Measurements from ENCODE around the gene EGFL6.
"Not testable (repeated sequence)": the region's sequence is repeated elsewhere in the genome, so short reads cannot be mapped to it uniquely, and the experiment has no call there.

Gene EGFL6

DNA sequence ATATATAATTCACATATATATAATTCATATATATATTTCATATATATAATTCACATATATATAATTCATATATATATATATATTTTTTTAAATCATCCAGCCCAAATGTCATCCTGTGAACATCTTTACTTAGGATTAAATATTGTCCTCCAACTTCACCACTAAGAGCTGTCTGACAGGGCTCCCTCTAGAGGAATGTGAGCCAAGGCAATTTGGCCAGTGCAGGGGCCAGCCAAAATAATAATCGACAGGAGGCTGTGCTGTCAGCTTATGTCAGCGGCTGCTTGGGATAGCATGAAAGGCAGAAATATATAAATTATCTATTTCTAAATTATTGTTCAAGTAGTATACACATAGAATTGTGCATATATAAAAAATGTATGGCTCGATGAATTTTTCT, 29.5 kb downstream of the EGFL6 start:
- no peak for DNase-seq

DNA sequence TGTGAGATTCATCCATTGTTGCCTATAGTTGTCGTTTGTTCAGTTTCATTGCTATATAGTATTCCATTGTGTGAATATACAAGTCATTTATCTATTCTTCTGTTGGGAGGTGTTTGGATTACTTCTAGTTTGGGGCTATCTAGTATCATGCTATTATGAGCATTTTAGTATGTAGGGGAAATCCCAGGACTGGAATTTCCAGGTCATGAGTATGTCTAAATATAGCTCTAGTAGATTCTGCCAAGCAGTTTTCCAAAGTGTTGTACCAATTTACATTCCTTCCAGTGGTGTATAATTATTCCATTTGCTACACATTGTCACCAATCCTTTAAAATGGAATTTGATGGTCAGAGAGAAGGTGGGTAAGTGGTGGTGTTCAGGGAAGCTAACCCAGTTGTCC, 30.1 kb downstream of the EGFL6 start:
- no peak for DNase-seq

DNA sequence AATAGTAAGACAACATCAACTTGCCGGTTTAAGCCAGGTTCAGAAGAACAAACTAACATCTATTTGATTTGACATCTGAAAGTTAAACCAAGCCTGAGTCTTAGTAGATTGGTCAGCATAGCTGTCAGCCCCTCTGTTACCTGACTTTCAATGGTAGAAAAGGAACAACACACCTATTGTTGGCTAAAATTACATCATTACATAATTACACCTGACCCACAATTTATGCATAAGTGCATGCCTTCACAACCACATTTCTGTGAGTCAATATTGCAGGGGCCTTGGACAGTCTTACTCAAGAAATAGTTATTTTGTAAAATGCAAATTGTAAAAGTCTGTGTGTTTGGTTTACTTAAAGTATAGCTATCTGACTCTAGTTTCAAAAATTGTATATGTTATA, 36.2 kb downstream of the EGFL6 start:
- DNase-seq, result no peak

DNA sequence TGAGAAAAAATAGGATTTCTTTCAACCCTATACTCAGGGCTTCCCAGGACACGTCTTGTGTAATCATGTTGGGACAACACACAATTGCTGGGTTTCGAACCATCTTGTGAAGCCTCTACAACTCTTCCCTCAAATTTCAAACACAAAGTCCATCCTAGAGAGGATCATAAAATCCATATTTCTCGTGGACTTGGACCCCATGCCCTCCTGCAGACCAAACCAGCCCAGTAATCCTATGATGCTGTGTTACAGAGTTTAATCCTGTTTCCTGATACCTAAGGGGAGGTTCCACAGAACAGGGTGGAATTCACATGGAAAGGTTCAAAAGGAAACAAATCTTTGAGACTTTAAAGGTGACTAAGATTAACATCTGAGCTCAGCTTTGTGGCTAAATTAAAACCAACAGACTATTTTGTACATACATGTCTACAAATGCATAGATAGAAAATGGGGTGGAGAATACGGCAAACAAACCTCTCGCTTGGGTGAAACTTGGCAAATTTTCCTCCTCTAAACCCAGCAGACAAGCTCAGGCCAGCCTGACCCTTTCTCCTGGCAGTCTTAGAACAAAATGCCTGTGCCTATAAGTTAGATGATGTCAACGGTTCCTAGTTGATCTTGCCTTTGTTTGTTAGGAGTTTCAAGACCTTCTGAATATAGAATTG, 38.1 kb downstream of the EGFL6 start:
- DNase-seq, result no peak

DNA sequence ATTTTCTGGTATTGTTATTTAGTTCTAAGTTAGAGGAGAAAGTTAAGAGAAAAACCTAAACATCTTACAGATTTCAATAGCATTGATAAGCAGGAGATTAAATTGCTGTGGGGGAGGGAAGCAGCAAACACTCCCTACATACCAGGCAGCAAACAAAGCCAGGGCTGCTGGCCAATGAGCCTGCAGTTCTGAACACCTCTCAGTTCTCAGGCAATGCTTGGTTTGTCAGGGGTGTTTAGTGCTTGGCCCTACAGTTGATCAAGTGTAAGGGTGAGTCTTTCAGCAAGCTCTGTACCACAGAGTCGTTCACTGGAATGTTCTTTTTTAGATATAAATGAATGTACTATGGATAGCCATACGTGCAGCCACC, 38.6 kb downstream of the EGFL6 start:
- DNase-seq, result no peak

DNA sequence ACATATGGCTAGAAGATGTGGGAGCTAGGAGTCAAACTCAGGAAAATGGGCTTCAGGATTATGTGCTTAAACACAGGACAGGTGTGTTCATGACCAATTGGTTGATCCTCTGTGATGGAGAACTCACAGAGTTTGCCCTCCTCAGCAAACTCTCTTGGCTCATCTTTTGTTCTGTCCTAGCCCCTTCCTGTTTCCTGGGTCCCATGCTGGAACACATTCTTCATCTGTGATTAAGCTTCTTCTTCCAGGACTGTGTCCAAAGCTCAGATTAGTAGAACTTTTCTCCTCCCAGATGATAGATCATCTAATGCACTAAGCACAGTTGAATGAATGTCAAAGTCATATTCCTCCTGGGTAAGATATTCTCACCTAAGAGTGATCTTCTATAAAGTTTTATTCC, 44.8 kb downstream of the EGFL6 start:
- DNase-seq, result no peak

DNA sequence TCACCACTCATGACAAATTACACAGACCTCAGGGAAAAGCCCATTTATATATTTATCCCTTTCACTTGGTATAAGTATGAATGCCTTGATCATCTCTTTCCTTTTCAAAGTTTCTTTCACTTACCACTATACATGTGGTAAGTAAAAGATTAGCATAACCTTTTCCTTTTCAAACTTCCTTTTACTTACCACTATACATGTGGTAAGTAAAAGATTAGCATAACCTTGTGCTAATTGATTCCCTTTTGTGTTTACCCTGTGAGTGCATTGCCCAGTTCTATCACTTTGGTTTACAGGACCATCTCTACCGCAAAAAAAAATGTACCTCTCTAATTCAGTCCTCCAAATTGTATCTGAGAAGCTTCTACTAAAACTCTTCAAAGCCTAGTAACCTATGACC, 50.8 kb downstream of the EGFL6 start:
- DNase-seq, result no peak

DNA sequence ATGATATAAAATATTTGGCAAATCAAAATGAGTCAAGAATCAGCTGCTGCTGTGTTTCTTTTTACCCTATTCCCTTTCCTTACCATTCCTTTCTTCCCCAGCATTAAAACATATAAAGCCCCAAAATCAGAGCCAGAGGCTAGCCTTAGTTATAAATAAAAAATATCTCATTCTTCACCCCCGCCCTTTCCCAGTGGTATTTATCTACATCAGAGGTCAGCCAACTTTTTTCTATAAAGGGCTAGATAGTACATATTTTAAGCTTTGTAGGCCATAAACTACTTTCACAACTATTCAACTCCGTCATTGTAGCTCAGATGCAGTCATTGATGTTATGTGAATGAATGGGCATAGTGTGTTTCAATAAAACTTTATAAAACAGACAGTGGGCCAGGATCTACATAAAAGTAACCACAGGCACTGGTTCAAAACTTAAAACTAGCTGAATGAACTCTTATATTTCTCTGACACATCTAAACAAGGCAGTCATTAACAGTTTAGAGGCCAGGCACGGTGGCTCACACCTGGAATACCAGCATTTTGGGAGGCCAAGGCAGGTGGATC, 53.1 kb downstream of the EGFL6 start:
- DNase-seq, result no peak

DNA sequence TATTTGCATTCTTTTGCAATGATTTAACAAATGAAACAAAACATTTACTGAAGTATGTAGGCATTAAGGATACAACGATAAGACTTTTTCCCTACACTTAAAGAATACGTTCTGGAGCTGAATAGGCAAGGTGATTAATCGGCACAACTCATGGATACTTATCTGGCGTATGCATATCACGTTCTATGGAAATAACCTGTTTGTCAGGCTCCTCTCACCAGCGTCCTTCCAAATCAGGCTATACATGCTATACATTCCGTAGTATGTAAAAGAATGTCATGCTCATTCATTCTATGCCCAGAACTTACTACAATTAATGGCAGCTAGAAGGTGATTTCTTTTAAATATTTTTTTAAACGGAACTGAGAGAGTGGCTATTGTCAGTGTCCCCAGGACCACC, 57.9 kb downstream of the EGFL6 start:
- no peak for DNase-seq

DNA sequence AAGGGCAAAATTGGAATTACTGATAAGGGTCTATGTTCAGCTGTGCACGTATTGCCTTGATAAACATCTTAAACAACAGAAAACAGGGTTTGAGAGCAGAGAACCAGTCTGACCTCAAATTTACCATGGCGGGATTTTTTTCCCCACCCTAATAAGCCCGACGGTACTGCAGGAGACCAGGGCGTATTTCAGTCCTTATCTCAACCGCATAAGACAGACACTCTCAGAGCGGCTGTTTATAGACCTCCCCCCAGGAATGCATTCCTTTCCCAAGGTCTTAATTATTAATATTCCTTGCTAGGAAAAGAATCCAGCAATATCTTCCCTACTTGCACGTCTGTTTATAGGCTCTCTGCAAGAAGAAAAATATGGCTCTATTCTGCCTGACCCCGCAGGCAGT, 67.8 kb downstream of the EGFL6 start:
- not testable (repeated sequence) for DNase-seq

DNA sequence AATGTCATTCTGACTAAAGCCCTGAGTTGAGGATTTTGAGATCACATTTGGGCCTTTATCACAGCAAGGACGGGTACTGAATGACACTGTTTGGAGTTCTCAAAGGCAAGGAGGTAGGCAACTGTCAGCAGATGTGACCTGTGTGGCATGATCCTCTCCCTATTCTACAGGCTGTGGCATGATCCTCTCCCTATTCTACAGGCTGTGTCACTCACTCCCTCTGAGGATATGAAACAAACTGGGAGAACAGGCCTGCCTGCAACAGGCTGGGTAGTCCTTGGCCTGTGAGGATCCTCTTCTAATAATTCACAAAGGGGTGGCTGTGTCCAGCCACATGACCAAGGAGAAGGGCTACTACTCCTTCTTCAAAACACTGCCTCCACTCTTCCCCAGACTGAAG, 68.6 kb downstream of the EGFL6 start:
- no peak for DNase-seq

DNA sequence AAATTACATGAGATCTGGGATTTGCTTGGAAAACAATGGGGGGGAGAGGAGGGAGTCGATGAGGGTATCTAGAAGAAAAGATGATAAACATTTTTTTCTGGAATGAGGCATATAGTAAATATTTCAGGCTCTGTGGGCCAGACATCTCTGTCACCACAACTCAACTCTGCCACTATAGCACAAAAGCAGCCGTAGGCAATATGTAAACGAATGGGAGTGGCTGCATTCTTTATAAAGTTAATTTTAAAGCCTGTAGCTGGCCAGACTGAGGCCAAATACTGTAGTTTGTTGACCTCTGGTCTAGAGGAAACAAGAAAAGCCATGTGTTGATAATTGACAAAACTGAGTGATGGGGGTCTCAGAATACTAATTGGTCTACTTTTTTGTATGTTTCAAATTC, 69.4 kb downstream of the EGFL6 start:
- no peak for DNase-seq

DNA sequence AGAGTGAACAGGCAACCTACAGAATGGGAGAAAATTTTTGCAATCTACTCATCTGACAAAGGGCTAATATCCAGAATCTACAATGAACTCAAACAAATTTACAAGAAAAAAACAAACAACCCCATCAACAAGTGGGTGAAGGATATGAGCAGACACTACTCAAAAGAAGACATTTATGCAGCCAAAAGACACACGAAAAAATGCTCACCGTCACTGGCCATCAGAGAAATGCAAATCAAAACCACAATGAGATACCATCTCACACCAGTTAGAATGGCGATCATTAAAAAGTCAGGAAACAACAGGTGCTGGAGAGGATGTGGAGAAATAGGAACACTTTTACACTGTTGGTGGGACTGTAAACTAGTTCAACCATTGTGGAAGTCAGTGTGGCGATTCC, 72.3 kb downstream of the EGFL6 start:
- not testable (repeated sequence) for DNase-seq

DNA sequence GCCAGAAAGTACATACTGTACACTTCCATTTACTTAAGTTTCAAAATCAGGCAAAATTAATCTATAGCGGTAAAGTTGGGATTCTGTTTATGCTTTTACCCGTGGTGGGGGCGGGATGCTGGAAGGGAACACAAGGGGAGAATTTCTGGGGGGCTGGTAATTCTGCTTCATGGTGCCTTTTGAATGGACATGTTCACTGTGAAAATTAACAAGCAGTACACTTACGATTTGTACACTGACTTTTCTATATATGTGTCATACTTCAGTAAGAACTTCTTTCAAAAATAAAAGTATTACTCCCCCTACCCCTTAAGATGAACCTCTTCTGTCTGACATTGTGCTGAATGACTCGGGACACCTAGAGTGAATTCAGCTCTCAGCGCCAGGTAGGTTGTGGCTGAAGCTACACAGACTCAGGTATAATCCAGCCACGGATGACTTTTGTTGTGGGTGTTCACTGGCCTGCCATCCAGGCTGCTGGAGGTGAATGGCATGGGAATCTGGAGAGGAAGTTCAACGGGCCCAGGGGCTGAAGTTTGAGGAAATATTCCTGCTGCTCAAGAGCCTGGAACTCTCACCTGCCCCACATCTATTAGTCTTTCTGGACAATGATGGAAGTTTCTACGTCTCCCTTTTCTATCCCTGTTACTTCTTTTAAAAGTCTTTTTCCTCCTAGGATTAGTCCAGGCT, 76.2 kb downstream of the EGFL6 start:
- no peak for DNase-seq

DNA sequence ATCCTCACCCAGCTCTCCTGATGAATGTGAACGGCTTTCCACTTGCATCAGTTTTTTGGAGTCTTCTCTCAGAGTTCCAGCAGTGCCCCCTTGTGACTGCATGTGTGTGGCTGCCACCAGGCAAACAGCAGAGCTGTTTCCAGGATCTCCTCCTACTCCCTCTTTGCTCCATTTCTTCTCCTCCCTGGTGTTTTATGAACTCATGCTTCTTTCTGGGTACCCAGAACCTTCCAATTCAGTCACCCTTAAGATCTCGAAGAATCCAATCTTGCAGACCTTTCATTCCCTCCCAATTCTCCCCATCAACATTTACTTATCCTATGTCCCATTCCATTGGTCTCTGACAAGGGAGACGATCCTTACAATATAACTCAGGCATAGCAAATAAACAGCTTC, 76.8 kb downstream of the EGFL6 start:
- DNase-seq, result no peak

DNA sequence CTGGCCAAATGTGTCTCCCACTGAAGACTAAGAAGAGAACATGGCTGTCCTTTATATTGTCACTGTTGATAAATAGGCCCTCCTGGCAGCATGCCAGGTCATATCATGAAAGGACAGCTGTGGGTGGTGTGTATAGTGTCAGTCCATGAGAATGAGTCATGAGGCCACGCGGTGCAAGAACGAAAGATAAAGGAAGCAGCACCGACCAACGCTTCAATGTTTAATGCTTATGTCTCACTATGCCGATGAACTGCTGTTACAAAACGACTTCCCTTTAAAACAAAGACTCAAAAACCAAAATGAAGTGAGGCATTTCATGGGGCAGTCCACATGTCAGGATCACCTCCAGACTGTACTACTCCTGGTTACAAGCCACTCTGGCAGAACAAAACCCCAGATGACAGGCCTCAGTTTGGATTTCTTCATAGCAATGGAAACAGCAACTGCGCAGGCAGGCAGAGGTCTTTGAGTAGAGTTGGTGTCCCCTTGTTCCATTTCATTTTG, 78.4 kb downstream of the EGFL6 start:
- DNase-seq, result peak; percentile 15

DNA sequence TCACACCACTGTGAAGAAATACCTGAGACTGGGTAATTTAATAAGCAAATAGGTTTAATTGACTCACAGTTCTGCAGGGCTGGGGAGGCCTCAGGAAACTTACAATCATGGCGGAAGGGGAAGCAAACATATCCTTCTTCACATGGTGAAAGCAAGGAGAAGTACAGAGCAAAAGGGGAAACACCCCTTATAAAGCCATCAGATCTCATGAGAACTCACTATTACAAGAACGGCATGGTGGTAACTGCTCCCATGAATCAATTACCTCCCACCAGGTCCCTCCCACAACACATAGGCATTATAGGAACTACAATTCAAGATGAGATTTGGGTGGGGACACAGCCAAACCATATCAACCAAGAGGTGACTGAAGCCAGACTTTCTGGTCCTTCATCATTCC, 78.9 kb downstream of the EGFL6 start:
- not testable (repeated sequence) for DNase-seq

DNA sequence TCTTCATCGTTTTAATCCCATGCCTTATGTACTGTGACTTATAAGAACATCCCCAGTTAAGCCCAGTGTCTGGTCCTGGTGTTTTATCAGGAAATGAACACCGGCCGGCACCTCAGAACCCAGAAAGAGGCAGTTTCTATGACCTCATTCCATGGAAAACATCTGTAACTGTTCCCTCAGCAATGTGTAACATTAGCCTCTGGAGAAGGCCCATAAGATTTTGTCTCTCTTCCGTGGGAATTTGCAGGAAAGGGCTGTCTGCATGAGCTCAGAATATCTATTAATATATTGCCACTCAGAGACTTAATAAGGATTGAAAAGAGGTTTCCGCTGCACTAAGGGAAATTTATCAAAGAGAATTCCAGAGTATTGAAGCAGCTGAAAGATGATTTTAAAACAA, 80.4 kb downstream of the EGFL6 start:
- DNase-seq, result no peak

DNA sequence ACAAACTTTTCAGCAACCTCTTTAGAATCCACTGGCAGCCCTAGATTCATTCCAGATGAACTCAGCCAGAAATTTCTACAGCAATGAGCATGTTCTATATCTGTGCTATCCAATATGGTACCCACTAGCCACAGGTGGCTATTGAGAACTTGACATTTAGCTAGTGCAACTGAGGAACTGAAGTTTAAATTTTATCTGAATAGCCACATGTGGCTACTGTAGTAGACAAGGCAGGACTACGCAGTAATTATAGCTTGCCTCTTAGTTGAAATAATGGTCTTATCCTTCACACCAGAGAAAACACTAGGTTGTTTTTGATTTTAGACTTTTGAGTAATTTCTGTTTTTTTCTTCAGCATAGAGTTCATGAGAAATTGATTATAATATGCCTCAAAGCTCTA, 80.9 kb downstream of the EGFL6 start:
- no peak for DNase-seq

DNA sequence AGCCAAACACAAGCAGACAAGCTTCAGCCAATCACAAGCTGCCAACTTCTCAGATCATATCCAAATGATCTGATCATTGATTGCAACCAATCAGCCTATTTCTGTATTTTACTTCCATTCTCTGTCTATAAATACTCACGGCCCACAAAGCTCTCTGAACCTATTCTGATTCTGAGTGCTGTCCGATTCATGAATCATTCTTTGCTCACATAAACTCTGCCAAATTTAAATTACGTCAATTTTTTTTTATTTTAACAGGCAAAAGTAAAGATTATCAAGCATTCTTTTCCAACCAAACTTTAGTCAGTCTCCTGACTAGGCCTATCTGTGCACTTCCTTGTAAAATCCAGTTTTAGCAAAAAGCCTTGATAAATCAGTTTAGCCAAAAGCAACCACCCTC, 81.7 kb downstream of the EGFL6 start:
- no peak for DNase-seq

DNA sequence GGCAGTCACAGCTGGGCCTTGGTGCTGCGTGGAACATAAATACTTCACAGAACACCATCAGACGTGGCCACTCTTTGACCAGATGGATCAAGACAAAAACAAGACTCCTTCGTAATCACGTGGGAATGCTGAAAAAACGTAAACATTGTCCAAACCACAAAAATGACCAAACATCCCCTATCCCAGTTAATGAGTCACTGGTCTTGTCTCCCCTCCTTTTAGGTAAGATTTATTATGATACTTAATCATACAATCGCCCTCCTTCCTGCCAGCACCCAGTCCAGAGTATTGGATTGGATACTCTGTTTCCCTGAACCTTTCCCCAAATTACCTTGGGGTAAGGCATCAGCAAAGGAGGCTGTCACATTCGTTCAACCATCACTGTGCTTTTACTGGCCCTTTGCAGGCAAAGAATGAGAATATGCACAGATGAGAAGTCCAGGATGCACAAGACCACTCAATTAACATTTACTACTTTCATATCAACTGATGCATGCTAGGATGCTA, 82.9 kb downstream of the EGFL6 start:
- no peak for DNase-seq

DNA sequence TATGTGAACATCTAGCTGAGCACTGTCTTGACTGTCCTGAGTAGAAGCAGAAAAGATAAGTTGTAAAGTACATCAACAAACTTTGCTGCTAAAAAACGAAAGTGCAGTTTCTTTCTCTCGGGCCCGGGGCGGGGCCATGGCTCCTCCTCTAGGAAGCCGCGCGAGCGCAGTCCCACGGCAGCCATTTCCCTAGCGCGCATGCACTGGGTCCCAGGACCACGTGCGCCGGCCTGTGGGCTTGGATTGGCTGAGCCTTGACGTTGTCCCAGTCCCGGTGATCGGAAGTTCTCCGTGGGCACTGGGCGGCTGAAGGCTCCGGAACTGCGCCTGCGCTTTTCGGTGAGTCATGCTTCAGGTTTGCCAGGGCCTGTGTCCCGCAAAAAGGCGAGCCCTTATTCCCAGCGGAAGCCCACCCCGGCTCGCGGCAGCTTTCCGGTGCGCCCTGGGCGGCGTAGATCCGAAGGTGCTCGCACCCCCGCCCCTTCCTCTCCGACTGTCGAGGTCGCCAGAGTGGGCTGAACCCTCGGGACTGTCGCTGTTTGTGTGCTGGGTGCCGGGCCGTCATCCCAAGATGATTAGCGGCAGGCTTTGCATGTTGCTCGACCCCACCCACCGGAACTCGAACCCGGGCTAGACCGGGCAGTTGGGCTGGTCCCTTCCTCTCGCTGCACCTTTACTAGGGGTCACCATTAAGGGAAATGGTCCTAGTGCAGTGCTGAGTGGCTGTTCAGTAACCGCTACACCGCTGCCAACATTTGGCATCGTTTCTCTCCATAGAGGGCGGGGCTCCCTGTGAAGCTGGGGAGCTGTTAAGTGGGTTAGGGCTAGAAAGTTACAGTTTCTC, 83.7 kb downstream of the EGFL6 start, which contains the start of gene TCEANC:
Gene TCEANC, plus strand, starts transcription at position 292 of the 844 bp plus-strand sequence. CDS start 9,368 bp downstream, outside the sequence.
- peak; percentile 57 for DNase-seq

DNA sequence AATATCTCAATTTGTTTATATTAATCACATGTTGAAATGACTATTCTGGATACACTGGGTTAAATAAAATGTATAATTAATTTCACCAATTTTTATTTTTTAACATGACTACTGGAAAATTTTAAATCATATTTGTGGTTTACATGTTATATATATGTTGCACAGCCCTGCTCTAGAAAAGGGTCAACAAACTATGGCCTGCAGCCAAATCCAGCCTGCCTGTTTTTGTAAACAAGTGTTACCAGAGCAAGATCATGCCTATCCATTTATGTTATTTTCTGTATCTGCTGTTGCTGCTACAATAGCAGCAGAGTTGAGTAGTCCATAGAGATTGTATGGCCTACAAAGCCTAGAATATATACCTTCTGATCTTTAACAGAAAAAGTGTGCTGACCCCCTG, 84.7 kb downstream of the EGFL6 start:
- DNase-seq, result no peak

Measured in SIG-M5 (cell line).